Measurements from ENCODE around the gene WDR38. TPM values are rescaled to one million over a fixed set of nuclear protein-coding genes. Genes with fewer than 3 reads are reported as not detected.

Gene WDR38
- total and polyA plus RNA-seq, 12 donors = 0.04 to 0.22 TPM; not detected in 10

- WGBS, 2 donors = 87 to 90% methylated on average over 24 of the region's 24 CpGs
- Histone ChIP-seq H3K4me3 (no peak overlapping the region), H3K36me3 (peaks cover 0 to 51% (median 36%) of the 10 kb centered on the region in 9 donors), H3K27ac (no peak overlapping the region), H3K4me1 (peaks cover 10 to 44% (median 32%) of the 10 kb centered on the region in 9 donors), H3K27me3 (no peaks in the 10 kb centered on the region), H3K9me3 (no peaks in the 10 kb centered on the region)
- ATAC-seq (no peak), DNase-seq (no peak)
- TF ChIP-seq CTCF (IDR thresholded peaks at IDR 0.05) = no peak
- intact Hi-C loops (cut with DNase I) = loop anchor here in 2 of 10 donors (10.0 kb wide), 2 partner anchors 287 to 517 kb away; partner anchors contain the start of gene SCAI (in 1 of the 2)
Measured at GRCh38 chr9:124857533-124858162, 4.4 kb downstream of the WDR38 start.

- no peak overlapping the region for H3K4me3 ChIP-seq
- H3K36me3 ChIP-seq = peaks cover 0 to 51% (median 36%) of the 10 kb centered on the region in 9 donors
- H3K4me1 ChIP-seq = peaks cover 9 to 43% (median 37%) of the 10 kb centered on the region in 9 donors
- TF ChIP-seq CTCF (IDR thresholded peaks at IDR 0.05) = no peak
- no peak for DNase-seq
- intact Hi-C loops (cut with DNase I) = loop anchor here in 2 of 10 donors (10.0 kb wide), 2 partner anchors 286 to 516 kb away; partner anchors contain the start of gene SCAI (in 1 of the 2)
- H3K27ac ChIP-seq = no peak overlapping the region
- H3K9me3 ChIP-seq = no peaks in the 10 kb centered on the region
- H3K27me3 ChIP-seq = no peaks in the 10 kb centered on the region
- WGBS, 2 donors = 67 to 70% methylated on average over 9 of the region's 9 CpGs
- no peak for ATAC-seq
Measured at GRCh38 chr9:124858330-124859046, 5.2 kb downstream of the WDR38 start.

- intact Hi-C loops (cut with DNase I) = loop anchor here in 2 of 10 donors (10.0 kb wide), 2 partner anchors 285 to 515 kb away; partner anchors contain the start of gene SCAI (in 1 of the 2)
- 59 to 62% methylated on average over 10 of the region's 10 CpGs for WGBS, 2 donors
- peaks cover 0 to 51% (median 36%) of the 10 kb centered on the region in 9 donors for H3K36me3 ChIP-seq
- TF ChIP-seq CTCF (IDR thresholded peaks at IDR 0.05) = no peak
- no peaks in the 10 kb centered on the region for H3K9me3 ChIP-seq
- ATAC-seq (no peak), DNase-seq (no peak)
- H3K4me3 ChIP-seq = peak overlapping the region in 7 of 10 donors; percentile 75 to 100 (median 91)
- peaks cover 9 to 42% (median 38%) of the 10 kb centered on the region in 9 donors for H3K4me1 ChIP-seq
- peak overlapping the region in 1 of 10 donors; percentile 2 for H3K27ac ChIP-seq
- no peaks in the 10 kb centered on the region for H3K27me3 ChIP-seq
Measured at GRCh38 chr9:124859803-124860581, 6.7 kb downstream of the WDR38 start.
